RPMI7951 (cell line): ENCODE results near the gene FGD4. TPM values are rescaled to one million over a fixed set of nuclear protein-coding genes. Genes with fewer than 3 reads are reported as not detected.

Experiments used
- DNase-seq: peaks from one replicate; pipeline ENCODE4 v3.0.0-alpha.2; 2012; ENCODE audit warnings: low read depth
- total RNA-seq: library from RNA; depleted of rRNA; stranded (reverse); fragments of >200 nt; shearing (Covaris generic); gene quantifications from 2 replicates; pipeline ENCODE4 v1.2.3, GENCODE V29; 2014

FGD4 gene
- total RNA-seq, 1 experiment from 2014 or later: 1.4 TPM

DNA sequence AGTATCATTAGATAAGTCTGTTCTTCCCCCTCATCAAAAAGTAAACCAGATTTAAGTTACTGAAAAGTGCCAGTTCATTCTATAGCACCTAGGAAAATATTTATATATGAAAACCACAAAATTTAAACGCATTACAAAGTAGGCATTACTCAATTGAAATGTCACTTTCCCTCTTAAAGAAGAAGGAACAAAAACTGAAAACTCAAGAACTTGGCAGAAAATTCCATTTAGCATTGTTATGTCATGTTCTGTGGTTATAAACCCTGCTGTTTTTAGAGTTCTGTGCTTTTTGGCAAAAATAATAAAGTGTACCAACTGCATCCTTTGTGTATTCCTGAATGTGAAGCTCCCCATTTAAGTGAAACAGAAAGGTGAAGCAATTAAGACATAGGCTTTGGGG is 3.6 kb downstream of the FGD4 start:
- DNase-seq: no peak

DNA sequence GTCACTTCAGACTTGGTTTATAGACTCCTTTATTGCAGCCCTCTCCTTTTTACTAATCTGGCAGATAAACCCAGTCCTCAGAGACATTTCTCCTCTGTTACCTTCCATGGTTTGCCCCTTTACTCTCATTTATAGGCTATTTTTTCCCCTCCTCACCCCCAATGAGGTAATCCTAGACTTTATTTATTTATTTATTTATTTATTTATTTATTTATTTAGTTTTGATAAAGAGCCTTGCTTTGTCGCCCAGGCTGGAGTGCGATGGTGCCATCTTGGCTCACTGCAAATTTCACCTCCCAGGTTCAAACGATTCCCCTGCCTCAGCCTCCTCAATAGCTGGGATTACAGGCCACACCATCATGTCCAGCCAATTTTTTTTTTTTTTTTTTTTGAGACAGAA is 8.4 kb downstream of the FGD4 start:
- no peak for DNase-seq

DNA sequence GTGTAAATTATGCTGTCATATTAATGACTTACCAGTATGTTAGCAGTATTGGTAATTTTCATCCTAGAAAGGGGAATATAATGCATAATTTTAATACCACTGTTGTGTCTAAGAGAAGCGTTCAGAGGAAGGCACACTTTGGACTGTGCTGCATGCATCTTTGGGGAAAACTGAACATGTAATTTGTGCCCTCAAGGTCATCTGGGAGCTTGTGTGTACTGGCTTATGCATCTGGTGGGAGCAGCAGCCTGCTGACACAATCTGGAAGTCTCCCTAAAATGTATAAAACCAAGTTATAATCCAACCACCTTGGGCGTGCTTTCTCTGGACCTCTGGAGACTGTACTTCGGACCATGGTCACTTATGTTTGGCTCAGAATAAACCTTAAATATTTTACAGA is 14.1 kb downstream of the FGD4 start:
- DNase-seq: no peak

DNA sequence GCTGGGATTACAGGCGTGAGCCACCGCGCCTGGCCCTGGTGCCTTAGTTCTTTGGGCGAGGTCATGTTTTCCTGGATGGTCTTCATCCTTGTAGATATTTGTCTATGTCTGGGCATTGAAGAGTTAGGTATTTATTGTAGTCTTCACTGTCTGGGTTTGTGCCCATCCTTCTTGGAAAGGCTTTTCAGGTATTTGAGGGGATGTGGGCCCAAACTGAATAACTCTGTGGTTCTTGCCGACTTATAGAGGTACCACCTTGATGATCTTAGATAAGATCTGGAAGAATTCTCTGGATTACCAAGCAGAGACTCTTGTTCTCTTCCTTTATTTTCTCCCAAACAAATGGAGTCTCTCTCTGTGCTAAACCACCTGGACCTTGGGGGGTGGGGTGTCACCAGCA is 18.9 kb downstream of the FGD4 start:
- no peak for DNase-seq

DNA sequence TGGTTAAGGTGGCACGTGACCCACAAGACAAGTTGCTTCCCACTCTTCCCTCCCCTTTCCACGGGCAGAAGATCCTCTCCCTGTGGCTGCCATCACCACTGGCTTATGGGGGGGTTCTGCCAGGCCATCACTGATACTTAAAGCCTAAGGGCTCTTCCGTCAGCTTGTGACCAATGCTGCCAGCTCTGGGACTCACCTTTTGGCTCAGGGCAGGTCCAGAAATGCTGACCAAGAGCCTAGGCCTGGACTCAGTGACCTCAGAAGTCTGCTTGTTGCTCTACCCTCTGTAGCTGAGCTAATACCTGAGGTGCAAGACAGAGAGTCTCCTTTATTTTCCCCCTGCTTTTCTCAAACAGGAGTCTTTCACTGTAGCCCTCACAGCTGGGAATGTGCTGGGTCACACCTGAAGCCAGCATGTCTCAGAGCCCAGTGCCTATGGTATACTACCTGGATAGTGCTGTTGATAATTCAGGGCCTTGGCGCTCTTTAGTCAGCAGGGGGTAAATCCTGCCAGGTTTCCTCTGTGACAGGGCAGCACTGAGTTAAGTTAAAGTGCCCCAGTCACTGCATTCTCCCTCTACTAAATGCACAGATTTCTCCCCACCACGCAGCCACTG is 19.7 kb downstream of the FGD4 start:
- DNase-seq: no peak

DNA sequence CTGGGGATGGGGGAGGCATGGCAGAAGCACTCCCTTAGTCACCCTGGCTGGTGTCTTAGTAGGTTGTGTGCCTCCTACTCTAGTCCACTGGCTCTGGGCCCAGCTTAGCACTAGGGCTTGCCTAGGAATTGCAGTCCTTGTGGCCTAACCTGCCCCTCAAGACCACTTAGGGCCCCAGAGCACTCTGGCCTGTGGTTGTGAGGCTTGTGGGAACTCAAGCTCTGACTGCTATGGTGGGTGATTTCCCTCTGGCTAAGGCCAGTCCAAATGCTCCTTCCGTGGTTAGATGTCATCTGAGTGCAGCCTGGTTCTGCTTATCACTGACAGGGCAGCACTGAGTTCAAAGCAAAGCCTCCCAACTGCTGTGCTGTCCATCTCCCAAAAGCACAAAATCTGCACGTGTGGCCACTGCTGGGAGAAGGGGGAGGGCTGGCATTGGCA is 20.2 kb downstream of the FGD4 start:
- peak; percentile 48 for DNase-seq

DNA sequence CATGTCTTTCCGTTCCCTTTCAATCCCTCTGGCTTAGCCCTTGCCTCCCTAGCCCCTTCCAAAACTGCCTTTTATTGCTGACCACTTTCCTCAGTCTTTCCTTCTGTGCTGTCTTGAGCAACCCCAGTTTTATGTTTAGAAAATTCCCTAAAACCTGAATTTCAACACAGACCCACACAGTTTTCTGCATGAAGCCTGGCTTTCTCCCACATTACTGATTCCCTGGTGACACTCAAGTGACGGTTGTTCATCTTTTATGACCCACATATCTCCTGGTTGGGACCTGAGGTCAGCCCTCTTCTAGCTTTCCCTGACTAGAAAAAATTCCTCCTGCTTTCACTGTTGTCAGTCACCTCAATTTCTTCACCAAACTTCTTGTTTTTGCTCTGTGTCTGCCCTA is 21.0 kb downstream of the FGD4 start:
- no peak for DNase-seq

DNA sequence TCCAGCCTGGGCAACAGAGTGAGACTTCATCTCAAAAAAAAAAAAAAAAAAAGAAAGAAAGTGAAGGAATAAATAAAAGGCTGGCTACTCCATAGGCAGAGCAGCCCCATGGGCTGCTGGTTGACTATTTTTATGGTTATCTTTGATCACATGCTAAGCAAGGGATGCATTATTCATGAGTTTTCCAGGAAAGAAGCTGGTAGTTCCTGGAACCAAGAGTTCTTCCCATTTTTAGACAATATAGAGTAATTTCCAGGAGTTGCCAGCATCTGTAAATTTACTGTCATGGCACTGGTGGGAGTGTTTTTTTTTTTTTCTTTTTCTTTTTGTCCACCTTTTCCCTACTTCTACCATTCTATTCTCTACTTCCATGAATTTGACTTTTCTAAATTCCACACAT is 24.2 kb downstream of the FGD4 start:
- DNase-seq: no peak

DNA sequence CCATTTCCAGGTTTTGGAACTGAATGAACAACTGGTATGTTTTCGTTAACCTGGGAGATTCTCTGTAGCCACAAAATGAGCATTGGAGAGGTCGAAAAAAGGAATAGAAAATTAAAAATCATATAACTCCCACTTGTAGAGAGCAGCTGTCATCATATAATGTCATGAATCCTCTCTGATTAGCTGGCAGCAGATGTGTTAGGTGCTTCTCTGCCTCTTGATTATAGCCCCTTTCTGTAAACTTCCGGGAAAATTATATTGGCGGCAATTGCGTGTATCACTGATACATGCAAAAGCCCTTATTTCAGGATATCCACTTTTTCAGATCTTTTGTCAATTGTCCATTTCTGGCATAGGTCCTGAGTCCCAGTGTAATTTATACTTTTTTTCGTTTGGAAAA is 31.7 kb downstream of the FGD4 start:
- DNase-seq: no peak

DNA sequence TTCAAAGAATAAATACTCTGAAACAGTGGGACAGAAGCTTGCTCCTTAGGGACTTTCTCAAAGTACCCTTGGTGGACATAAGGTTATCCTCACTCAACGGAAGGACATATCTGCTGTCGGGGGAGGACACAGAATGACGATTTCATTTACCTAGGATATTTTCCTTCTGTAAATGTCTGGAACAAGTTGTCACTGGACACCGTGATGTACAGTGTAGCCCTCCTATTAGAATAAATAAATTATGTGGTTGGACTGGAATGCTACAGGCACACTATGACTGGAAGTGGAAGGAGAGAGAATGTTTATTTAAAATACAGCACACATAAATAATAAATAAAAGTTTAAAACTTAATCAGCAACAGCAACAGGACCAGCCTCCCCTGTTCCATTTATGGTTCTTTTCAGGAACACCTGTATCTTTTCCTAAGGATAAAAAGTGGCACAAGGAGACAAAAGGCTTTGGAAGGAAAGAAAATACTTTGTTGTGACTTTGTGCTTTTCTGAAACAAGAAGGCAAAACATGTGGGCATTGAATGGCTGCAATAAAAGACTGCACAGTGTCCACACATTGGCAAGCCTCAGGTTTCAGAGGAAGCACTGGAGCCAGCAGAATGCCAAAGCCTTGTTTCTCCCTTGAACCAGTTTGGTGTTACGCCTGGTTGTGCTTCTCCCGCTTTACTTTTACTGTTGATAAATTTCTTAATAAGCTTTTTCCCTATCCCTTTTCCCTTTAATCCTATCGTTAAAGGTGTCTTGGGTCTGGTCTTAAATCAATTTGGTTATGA is 36.8 kb downstream of the FGD4 start:
- DNase-seq: no peak

DNA sequence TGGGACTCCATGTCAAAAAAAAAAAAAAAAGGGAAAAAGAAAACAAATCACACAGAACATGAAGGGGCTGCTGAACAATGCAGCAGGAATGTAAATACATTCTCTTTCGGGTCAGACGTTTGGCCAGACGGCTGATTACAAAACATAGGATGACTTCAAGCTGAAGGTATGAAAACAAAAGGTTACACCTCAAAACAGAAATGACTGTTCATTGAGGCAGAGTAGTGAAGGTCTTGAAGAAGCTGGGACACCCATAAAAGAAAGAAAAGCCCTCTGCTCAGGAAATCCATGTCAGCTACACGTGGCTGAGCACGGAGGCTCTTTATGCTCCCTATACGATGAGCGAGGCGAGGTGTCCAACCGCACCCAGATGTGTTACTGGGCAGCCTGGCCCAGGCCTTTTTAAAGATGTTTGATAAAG is 37.7 kb downstream of the FGD4 start:
- DNase-seq: peak; percentile 71

DNA sequence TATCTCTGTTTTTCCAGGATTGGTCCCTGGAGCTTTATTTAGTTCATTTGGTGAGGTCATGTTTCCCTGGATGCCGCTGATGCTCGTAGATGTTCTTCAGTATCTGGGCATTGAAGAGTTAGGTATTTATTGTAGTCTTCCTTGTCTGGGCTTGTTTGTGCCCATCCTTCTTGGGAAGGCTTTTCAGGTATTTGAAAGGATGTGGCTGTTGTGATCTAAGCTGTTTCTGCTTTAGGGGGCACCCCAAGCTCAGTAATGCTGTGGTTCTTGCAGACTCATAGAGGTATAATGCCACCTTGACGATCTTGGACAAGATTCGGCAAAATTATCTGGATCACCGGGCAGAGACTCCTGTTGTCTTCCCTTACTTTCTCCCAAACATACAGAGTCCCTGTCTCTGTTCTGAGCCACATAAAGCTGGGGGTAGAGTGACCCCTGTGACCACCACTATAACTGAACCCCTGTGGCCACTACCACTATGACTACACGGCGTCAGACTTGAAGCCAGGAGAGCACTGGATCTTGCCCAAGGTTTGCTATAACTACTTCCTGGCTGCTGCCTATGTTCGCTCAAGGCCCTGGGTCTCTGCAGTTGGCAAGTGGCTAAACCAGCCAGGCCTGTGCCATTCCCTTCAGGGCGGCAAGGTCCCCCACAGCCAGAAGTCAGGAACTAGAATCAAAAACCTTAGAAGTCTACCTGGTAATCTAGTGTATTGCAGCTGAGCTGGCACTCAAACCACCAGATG is 40.9 kb downstream of the FGD4 start:
- DNase-seq: no peak

DNA sequence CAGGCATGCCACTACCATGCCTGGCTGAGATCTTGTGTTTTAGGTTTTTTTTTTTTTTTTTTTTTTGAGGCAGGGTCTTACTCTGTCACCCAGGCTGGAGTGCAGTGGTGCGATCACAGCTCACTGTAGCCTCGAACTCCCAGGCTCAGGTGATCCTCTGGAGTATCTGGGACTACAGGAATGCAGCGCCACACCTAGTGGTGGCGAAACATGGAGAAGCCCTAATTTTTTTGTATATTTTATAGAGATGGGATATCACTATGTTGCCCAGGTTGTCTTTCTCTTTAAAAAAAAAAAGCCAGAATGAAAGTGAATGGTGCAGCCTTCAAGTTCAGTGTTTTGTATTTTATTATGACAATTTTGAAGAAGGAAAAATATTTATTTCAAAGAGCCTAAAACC is 44.1 kb downstream of the FGD4 start:
- no peak for DNase-seq

DNA sequence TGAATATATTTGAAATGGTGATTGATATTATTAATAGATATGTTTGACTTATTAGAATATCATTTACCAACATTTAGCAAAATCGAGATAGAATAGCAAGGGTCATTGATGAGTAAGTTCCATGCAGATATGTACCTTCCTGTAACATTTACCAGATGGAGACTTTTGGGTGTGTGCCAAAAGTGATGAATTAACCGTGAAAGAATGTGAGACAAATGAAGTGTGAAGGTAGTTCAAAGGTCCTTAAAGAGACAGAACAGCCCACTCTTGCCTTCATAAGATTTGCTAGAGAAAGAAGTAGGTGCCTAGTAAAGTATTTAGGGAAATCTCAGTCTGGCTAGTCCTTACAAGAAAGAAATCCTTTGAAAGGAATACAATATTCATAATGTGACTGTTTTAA is 45.5 kb downstream of the FGD4 start:
- peak; percentile 89 for DNase-seq

DNA sequence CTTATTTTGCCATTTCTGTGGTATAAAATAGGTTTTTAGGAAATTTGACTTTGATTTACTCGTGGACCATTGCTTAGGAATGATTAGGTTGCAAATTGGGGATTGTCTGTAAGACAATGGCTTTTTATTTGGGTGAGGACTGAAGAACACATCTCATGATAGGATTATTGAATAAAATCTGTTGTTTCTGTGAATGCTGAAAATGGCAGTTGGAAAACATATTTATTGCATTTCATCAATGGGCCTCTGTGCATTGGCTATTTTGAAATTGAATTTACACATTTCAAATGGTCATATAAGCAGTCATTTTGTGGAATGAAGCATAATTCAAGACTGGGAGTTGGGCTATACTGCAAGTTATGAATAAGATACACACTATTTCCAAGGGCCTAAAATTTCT is 46.0 kb downstream of the FGD4 start:
- DNase-seq: no peak

DNA sequence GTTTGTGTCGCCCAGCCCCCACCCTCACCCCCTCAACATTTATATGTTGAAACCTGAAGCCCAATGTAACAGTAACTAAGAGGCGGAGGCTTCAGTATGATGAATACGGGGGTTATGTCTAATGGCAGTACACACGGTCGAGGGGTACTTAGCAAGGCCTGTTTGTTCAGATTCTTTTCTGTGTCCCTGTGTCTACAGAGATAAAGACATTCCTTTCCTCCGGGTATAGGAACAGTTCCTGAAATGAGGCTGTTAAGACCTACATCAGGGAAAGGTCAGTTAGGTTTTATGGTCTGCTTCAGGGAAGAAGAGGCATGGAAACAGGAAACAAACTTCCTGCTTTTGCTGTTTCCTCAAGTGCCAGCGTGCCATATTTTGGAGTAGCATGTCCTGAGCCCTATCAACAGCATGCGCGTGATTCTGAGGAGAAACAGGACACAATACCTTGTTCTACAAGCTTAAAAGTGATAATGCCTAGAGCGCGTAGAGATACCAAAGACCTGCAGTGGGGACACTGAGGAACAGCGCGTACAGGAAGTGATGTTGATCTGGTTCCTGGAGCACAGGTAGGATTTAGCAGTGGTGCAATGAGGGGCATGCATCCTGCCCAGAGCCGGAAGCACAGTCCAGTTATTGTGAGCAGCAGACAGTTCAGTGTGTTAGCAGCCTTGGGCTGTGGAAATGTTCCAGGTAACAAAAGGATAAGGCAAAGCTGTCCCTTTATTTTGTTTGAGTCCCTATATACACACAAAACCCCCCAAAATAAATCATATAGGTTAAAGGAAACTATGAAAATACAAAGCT is 47.2 kb downstream of the FGD4 start:
- no peak for DNase-seq

DNA sequence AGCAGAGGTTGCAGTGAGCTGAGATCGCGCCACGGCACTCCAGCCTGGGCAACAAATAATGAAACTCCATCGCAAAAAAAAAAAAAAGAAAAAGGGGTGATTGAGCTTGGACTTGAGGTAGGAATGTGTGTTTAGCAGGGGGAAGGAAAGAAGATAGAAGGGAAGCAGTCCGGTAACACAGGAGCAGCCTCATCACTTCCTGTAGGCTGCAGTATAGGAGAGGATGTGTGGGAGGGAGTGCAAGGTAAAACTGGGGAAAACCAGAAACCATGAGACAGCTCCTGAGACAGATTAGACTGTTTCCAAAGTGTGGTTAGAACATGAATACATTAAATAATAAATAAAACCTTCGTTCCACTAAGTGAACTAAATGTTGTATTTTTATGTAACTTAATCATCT is 49.2 kb downstream of the FGD4 start:
- peak; percentile 4 for DNase-seq

DNA sequence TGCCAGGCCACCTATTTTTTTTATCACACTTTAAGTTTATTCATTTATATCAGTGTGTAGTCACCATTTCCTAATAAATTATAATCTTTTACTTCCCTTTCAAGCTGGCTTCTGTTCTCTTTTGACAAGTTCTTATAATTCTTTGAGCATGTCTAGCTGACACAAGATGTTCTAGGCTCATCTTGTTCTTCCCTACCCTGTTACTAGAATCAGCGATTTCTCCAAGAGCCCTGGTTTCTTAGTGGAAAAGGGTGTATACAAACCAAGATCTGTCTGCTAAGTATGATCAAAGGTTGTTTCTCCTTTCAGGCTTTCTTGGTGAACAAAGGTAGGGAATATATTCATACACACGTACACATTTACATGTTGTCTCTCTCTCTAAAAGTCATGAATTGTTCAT is 51.0 kb downstream of the FGD4 start:
- no peak for DNase-seq

DNA sequence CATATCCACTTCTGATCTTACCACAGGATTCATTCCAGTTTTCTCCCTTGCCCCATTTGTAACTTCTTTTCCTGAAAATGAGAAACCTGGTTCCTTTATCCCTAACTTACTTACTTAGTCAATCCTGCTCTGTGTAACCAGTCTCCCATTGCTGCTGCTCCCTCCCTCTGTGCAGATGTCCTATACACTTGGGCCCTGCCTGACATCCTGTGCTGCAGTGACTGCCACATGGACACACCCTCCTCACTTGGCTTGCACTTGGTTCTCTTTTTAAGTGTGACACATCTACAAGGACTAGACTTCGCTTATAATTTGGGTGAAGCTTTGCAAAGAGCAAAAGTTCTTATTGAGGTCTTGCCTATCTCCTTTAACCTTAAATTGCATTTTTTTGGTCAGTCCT is 51.4 kb downstream of the FGD4 start:
- no peak for DNase-seq

DNA sequence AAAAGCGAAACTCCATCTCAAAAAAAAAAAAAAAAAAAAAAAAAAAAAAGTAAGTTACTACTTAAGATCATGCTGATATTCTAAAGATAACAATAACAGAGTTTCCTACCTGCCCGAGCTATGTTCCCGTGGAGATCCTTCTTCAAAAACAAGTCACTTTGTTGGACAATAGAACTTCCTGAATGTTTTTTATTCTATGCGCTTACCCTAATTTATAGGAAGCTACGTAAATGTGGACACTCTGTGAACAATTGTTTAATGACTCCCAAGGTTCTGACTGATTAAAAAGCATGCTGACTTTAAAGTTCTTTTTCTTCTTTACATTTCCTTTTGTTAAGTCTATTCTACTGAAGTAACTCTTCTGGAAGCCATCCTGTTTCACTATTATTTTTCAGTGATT is 52.5 kb downstream of the FGD4 start:
- no peak for DNase-seq

DNA sequence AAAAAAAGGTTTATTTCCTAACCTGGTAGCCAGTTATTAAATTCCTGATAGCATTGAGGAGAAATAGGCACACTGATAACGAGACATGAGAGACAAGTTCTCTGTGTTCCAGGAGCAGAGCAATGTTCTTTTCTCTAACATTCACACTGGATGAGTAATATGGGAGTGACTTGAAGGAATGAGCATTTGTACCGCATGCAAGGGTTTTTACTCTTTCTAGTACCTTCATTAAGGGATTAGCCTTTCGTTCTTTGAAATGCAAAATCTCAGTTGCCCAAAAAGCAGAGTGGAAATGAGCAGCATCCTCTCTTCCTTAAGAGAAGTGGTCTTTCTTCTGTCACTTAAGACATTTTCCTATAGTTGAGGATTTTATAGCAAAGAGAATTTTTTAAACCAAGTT is 54.7 kb downstream of the FGD4 start:
- peak; percentile 37 for DNase-seq

DNA sequence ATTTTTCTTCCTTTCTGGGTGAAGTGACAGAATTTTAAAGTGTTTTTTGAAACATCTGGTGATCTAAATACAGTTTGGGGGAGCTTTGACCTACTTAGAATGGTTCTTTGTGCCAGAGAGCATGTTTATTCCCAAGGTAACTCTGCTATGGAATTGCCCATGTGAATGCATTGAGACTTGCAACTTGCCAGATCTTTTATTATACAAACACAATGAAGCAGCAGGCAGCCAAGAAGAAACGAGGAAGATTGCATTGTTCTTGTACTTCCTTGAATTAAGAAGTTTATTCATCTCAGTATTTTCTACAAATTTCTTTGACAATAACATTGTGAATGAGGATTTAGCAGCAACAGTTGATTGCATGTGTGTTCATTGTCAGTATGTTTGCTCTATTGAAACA is 55.5 kb downstream of the FGD4 start:
- DNase-seq: no peak
